Measurements from ENCODE around the gene RUFY3. TPM values are rescaled to one million over a fixed set of nuclear protein-coding genes. Genes with fewer than 3 reads are reported as not detected.
A peak's percentile ranks its signal among the peaks of the same experiment; 100 is the strongest.

RUFY3 gene
- total and polyA plus RNA-seq, 9 of the 15 experiments (the other 6 are each of a cell fraction or from before 2014, with no cell fraction given): 4.2 to 31.1 (median 21.5) TPM

DNA sequence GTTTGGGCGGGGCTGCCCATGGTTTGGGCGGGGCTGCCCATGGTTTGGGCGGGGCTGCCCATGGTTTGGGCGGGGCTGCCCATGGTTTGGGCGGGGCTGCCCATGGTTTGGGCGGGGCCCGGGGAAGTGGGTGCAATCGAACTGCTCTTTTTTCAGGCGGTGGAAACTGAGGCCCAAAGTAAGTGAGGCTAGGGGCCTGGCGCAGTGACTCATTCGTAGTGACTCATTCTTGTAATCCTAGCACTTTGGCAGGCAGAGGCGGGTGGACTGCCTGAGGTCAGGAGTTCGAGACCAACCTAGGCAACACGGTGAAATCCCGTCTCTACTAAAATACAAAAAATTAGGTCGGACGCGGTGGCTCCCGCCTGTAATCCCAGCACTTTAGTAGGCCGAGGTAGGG, 118.4 kb downstream of the RUFY3 start (continued):
- TF ChIP-seq ZHX1 (conservative IDR thresholded peaks at IDR 0.05; ENCODE audit: low read length) (0 out of 2 replicates have a peak, but pooled peaks have one; percentile 41), SMARCC2 (IDR thresholded peaks at IDR 0.05; ENCODE audit: low read depth) (peak; percentile 65; the same call in 1 of the 2 replicates), EGR1 (conservative IDR thresholded peaks at IDR 0.05) (0 out of 2 replicates have a peak, but pooled peaks have one; percentile 26), FOS (IDR thresholded peaks at IDR 0.05; ENCODE audit: extremely low read depth, insufficient read length) (peak; percentile 53), DPF2 (IDR thresholded peaks at IDR 0.05) (peak; percentile 85), MECOM (CRISPR knock-in tag; IDR thresholded peaks at IDR 0.05) (0 out of 2 replicates have a peak, but pooled peaks have one; percentile 20), POLR2H (tag; IDR thresholded peaks at IDR 0.05; ENCODE audit: low read depth) (0 out of 2 replicates have a peak, but pooled peaks have one; percentile 31), FOSL1 (tag; conservative IDR thresholded peaks at IDR 0.05) (peak; percentile 93), CBX1 (IDR thresholded peaks at IDR 0.05; ENCODE audit: low read depth) (peak; percentile 95; the same call in 1 of the 2 replicates), LCOR (CRISPR knock-in tag; IDR thresholded peaks at IDR 0.05) (peak; percentile 78; the same call in 1 of the 2 replicates), JUNB (CRISPR knock-in tag; conservative IDR thresholded peaks at IDR 0.05) (peak; percentile 75), TRIM28 (IDR thresholded peaks at IDR 0.05) (0 out of 2 replicates have a peak, but pooled peaks have one; percentile 25), SMARCA4 (IDR thresholded peaks at IDR 0.05) (peak; percentile 75), RCOR1 (IDR thresholded peaks at IDR 0.05; ENCODE audit: borderline replicate concordance in 1 of 2, low read depth in 2 of 2, low read length in 2 of 2) (peak in 1 of 2 experiments; percentile 73; a peak in 1 of 4 replicates), MAZ (CRISPR knock-in tag; conservative IDR thresholded peaks at IDR 0.05 in 1 of 2, IDR thresholded peaks at IDR 0.05 in 1 of 2) (peak in 1 of 2 experiments; percentile 89; a peak in 2 of 4 replicates), KDM1A (IDR thresholded peaks at IDR 0.05) (peak; percentile 48 to 61; a peak in 3 of 4 replicates), HDAC2 (IDR thresholded peaks at IDR 0.05) (peak; percentile 71), BCOR (IDR thresholded peaks at IDR 0.05) (peak; percentile 94), SMARCE1 (IDR thresholded peaks at IDR 0.05) (peak; percentile 91), ESRRA (IDR thresholded peaks at IDR 0.05; ENCODE audit: borderline replicate concordance, low read depth) (peak; percentile 12; the same call in 1 of the 2 replicates), ZKSCAN1 (IDR thresholded peaks at IDR 0.05; ENCODE audit: low read depth, low read length) (peak; percentile 39; the same call in 1 of the 2 replicates)
- TF ChIP-seq, protein P1, sequence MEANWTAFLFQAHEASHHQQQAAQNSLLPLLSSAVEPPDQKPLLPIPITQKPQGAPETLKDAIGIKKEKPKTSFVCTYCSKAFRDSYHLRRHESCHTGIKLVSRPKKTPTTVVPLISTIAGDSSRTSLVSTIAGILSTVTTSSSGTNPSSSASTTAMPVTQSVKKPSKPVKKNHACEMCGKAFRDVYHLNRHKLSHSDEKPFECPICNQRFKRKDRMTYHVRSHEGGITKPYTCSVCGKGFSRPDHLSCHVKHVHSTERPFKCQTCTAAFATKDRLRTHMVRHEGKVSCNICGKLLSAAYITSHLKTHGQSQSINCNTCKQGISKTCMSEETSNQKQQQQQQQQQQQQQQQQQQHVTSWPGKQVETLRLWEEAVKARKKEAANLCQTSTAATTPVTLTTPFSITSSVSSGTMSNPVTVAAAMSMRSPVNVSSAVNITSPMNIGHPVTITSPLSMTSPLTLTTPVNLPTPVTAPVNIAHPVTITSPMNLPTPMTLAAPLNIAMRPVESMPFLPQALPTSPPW (CRISPR knock-in tag; IDR thresholded peaks at IDR 0.05): peak; percentile 94
- TF ChIP-seq, protein P2, sequence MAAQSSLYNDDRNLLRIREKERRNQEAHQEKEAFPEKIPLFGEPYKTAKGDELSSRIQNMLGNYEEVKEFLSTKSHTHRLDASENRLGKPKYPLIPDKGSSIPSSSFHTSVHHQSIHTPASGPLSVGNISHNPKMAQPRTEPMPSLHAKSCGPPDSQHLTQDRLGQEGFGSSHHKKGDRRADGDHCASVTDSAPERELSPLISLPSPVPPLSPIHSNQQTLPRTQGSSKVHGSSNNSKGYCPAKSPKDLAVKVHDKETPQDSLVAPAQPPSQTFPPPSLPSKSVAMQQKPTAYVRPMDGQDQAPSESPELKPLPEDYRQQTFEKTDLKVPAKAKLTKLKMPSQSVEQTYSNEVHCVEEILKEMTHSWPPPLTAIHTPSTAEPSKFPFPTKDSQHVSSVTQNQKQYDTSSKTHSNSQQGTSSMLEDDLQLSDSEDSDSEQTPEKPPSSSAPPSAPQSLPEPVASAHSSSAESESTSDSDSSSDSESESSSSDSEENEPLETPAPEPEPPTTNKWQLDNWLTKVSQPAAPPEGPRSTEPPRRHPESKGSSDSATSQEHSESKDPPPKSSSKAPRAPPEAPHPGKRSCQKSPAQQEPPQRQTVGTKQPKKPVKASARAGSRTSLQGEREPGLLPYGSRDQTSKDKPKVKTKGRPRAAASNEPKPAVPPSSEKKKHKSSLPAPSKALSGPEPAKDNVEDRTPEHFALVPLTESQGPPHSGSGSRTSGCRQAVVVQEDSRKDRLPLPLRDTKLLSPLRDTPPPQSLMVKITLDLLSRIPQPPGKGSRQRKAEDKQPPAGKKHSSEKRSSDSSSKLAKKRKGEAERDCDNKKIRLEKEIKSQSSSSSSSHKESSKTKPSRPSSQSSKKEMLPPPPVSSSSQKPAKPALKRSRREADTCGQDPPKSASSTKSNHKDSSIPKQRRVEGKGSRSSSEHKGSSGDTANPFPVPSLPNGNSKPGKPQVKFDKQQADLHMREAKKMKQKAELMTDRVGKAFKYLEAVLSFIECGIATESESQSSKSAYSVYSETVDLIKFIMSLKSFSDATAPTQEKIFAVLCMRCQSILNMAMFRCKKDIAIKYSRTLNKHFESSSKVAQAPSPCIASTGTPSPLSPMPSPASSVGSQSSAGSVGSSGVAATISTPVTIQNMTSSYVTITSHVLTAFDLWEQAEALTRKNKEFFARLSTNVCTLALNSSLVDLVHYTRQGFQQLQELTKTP (IDR thresholded peaks at IDR 0.05; ENCODE audit: low read depth in 1 of 2, partially characterized antibody in 2 of 2): peak in 1 of 2 experiments; percentile 52

Data from K562 (cell line).